Hepatic stellate cell (primary cell): ENCODE data around the gene MYOT.
A peak's percentile ranks its signal among the peaks of the same experiment; 100 is the strongest.
"Not testable (repeated sequence)": the region's sequence is repeated elsewhere in the genome, so short reads cannot be mapped to it uniquely, and the experiment has no call there.

Experiments
- DNase-seq: peaks from one replicate; pipeline ENCODE4 v3.0.0; 2011; ENCODE audit warnings: low spot score

The MYOT gene, protein sequence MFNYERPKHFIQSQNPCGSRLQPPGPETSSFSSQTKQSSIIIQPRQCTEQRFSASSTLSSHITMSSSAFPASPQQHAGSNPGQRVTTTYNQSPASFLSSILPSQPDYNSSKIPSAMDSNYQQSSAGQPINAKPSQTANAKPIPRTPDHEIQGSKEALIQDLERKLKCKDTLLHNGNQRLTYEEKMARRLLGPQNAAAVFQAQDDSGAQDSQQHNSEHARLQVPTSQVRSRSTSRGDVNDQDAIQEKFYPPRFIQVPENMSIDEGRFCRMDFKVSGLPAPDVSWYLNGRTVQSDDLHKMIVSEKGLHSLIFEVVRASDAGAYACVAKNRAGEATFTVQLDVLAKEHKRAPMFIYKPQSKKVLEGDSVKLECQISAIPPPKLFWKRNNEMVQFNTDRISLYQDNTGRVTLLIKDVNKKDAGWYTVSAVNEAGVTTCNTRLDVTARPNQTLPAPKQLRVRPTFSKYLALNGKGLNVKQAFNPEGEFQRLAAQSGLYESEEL

DNA sequence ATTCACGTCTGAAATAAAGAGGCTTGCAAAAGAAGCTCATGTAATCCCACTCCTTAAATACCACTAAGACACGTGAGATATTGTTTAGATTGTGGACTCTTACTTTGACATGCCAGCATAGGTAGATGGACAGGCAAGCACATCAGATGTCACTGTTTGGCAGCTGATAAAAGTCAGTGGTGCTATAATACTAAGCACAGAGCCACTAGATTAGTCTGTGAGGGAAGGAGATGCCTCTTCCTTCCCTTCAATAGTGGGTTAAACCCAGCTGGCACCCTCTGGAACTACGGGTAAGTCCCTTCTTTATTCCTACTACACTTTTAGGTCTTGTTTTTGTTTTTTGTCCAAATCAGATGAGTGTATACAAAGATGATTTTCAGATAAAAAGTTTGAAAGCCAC lies at the start of gene MYOT:
TSS of gene MYOT (plus strand) at position 197 of the 400 bp plus-strand sequence. CDS start 2,792 bp downstream, outside the sequence.
- DNase-seq = no peak

DNA sequence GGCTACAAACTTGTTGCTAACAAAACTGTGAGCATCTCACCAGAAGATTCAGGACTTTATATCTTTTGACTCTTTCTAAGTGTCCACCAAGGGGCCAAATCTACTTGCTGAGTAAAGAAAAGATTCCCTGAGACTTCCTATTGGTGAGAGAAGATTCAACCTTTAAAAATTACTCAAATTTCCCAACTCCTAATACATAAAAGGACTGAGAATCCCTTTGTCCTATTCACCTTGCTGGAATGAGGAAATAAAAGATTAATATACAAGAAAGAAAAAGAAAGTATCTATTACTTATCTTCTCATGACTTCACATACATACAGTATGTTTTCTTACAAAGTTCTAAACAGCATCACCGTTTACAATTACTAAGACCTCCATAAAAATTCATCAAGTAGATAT lies 47.9 kb upstream of the MYOT start:
- no peak for DNase-seq

DNA sequence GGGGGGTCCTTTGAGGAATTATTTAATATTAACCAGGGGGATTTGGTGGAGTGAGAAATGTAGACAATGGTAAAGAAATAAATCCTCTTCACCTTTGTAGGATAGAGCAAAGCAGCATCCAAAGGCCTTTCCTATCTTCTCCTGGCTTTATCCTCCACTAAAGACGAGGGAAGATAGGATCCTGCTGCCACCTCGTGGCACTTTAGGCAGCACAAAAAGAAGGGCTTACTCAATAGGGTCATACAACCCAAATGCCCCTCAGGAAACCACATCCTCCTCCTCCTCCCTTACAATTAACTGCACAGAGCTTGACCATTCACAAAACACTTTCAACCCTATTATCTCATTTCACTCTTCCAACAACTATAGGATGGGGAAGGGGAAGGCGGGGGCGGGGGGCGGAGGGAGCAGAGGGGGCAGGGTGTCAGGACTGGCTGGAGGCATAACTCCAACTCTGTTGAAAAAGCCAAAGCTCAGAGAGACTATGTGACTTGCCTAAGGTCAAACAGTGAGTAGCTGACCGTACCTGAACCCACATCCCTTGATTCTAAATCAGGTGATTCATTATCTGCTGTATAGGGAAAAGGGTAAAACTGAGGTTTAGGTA lies 45.4 kb upstream of the MYOT start:
- peak; percentile 22 for DNase-seq

DNA sequence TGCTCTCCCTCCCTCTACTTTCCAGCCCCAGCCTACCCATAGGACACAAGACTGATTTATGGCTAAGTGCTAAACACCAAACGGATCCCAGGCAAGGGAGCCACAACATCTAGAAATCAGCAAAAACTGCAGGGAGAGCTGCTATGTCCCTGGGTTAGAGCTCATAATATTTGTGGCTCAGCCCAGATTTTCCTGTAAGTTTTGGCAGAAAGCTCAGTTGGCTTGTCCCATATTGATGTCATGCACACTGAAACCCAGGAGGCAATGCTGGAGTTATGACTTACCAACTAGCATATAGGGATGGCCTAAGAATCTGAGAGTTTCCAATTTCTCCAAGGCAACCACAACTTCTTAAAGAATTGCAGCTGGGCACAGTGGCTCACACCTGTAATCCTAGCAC lies 44.7 kb upstream of the MYOT start:
- no peak for DNase-seq

DNA sequence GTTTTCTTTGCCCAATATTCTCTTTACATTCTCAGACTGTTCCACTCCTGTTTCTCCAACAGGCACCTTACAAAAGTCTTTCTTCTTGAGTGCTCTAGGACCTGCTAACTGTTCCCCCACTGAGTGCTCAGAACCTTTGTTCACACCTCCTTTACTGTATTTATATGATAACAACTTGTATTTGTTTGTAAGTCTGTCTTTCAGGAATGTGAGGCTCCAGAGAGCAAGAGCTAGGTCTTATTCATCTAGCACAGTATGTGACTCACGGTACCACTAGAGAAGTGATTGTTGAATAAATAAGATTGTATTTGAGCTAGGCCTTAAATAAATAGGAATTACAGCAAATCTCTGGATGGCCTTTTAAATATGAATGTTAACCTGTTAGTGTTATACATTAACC lies 42.5 kb upstream of the MYOT start:
- DNase-seq = no peak

DNA sequence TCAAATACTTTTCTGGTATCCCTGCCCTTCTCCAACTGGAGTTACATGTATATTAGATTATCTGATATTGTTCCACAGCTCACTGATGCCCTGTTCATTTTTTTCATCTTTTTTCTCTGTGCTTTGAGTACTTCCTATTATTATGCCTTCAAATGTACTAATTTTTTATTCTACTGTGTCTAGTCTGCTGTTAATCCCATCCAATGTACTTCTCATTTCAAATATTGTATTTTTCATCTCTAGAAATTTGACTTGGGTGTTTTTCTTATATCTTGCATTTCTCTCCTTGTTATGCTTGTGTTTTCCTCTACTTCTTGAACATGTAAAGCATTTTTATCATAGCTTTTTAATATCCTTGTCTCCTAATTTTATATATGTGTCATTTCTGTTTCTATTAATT lies 41.6 kb upstream of the MYOT start:
- no peak for DNase-seq

DNA sequence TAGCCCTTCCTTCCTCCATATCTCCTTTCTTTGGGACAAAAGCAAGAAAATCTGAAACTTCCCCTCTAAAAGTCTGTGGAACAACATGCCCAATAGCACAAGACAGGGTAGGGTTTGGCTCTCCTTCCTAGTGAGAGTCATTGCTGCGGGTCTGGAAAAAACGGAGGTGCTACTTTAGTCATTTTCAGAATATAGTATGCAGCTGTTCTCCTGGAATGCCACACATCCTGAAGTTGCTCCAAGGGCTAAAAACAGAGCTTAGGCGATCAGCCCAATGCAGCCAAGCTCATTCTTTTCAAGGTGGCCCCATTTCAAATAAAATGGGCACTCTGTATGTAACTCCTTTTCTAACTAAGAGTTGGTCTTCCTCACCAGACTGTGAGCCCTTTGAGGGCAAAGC lies 39.5 kb upstream of the MYOT start:
- no peak for DNase-seq

DNA sequence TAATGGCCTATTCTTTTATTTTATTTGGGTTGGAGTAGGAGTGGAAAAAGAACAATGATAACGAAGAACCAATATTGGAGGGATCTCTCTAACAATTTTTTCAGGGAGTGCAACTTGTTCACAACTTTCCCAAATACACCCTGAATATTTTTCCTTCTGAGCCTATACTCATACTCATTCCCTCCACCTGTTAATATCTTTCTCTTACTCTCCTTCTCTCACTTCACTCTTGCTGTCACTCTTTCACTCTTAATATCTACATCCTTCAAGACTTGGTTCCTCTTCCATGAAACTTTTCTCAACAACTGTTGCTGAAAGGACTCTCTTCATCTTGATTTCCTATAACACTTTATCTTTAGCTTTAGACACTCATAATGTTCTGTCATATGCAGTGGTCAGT lies 39.0 kb upstream of the MYOT start:
- DNase-seq = no peak

DNA sequence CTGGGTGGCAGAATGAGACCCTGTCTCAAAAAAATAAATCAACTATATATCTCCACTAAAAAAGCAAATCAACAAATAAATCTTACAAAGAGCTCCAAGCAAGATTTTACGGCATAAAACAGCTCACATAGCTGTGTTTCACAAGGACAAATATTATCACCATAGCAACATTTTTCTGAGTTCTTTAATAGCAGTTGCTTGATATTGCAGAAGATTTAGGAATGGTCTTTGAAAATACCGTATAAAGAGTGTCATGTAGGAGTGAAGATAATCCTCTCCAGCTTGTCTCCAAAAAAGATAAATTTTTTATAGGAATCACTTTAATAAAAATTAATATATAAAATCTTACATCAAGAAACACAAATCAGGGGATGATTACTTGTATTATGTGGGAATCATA lies 36.6 kb upstream of the MYOT start:
- no peak for DNase-seq

DNA sequence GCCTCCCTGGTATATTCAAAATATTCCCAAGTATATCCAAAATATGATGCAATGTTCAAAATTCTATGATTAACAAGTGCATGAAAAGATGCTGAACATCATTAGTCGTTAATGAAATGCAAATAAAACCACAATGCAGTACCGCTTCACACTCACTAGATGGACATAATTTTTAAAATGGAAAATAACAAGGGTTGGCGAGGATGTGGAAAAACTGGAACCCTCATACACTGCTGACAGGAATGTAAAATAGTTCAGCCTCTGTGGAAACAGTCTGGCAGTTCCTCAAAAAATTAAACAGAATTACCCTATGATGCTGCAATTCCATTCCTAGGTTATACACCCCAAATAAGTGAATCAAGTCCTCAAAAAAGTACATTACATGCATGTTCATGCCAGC lies 36.1 kb upstream of the MYOT start:
- DNase-seq = no peak

DNA sequence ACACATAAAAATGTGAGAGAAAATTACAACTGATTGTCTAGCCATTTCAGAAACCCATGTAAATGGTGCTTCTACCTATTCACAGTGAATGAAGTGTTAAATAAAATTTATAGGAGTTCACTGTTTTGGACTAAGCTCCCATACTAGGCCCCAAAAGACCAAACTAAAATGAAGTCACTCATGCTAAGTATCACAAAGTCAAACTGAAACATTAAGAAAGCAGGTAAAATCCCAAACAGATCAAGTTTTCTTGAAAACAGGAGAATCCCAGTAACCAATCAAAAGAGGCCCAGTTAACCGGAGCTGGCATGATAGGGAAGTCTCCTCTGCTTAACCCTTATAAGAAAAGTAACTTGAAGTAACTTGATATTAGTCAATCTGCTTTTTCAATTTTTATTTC lies 35.2 kb upstream of the MYOT start:
- DNase-seq = no peak

DNA sequence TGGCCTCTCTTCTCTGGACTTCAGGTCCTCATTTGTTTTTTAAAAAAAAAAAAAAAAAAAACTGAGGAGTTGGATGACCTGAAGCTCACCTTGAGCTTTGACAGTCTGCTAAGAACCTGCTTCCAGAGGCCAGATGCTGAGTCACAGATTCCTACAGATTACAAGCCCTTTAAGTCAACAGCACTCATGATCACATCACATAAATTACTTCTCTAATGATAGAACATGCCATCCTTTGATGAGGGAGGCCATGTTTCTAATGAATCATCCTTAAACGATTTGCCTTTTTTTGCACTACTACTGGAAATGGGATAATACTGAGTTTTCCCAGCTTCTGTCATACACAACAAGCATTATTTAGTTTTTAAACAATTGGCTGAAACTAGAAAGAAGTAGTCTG lies 34.2 kb upstream of the MYOT start:
- DNase-seq = no peak

DNA sequence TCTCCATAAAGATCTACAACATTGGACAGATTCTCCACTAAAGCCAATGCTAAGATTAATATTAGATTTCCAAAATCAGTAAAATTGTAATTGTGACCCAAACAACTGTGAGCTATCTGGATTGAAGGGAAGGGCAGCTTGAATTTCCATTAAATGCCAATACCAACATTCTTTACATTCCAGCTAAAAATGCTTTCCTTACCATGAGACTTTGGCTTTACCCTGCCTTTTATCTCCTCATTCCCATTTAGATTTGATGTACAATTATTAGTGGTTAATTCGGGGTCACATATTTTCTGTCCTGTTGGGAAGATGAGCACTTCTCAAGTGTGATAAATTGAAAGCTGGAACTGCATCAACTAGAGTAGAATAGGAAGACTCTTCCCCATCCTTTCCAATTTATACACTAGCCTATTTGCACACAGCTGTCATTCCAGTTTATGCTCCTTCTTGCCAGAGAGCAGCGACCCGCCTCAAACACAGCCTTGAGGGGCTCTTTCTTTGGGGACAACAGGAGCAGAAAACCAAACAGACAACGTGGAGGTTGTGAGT lies 33.1 kb upstream of the MYOT start:
- no peak for DNase-seq

DNA sequence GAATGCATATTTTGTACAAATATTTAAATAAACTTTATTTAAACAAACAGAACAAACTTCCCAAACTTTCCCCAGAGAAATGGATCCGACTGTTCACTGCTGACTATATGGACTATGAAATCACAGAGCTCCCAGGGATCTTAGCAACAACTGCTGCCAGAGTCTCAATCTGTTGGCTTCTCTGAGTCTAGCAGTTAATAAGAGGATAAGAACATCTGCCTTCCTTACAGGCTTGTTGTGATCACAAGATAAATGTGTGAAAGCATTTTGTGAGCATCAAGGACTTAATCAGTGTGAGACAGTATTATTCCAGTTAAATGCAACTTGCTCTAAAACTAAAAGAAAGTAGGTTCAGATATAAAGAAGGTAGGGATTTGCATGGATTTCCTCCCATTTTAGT lies 31.4 kb upstream of the MYOT start:
- DNase-seq = no peak

DNA sequence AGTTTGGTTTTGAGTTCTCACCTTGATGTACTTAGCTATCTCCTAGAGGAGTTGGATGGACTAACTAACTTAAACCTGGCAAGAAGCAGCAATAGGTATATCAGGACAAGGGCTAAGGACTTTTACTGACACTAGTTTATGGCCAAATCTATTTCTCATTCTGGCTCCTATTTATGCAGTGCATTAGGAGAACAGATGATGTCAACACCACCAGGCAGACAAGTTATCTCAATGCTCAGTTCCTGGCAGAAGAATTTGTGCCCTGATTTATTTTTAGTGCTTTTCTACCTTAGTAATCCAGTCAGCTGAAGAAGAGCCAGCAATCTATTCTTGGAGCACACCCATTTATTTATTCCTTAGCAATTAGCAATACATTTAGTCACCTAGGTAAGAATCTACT lies 30.7 kb upstream of the MYOT start:
- DNase-seq = no peak

DNA sequence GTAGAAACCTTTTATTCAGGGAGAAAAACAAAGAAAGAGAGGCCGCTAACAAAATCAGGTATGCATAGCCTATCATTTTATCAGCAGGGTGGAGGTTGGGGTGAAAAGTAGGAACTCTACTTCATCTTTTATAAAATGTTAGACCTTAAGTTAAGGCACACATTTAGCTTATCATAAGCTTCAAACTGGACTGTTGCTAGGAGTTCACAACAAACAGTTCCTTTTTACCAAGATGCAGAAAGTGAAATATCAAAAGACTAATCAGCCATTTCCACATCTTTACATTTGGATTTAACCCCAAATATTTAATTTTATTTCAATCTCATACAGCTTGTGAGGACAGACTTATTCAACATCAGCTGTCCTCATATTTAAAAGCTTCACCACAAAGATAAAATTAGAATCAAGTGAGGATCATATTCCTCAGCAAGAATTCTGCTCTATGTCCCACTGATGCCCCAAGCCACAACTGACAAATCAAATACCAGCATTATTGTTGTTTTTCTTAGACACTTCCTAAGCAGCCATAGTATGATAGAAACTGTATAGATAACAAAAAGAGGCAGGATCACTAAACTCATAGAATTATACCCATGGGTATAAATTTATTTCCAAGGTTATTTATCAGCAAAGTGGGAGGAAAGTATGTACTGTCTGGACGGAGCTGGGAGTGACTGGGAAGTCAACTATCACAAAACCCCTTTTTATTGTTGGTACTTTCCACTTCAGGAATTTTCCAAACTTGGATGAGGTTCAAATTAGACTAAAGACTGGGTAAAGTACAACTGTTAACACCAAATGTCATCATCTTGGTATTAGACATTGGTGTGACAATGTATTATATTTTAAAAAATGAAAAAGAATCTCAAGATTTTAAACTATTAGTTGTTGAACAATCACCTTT lies 29.9 kb upstream of the MYOT start:
- DNase-seq = no peak

DNA sequence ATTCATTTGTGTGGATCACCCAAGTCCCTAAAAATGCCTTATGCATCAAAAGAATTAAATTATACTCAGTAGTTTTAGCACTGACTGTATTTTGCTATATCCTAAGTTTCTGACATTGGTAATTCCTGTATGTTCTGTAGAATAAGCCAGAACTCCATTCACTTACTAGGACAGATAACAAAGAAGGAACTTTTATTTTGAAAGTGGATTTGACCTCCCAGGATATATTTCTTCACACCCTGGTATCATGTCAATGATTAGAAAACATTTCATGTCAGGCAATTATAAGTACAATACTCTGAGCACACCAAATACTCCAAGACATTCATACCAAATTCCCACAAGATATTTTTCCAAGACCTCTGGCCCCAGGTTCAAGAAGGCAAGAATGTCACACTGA lies 28.7 kb upstream of the MYOT start:
- DNase-seq = no peak

DNA sequence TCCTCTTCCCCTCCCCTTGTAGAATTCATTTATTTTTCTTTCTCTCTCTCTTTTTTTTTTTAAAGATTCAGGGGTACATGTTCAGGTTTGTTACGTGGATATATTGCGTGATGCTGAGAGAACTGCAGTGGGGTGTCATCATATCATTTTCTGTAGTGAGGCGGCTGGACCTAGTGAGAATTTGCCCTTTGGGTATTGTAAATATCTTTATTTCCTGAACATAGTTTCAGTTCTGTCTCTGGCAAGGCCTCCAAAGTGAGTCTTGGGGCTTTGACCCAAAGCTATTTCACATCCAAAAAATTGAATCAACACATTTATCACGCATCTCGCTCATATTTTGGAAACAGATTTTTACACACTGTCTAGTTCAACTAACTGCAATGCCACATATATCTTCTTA lies 25.4 kb upstream of the MYOT start:
- DNase-seq = no peak

DNA sequence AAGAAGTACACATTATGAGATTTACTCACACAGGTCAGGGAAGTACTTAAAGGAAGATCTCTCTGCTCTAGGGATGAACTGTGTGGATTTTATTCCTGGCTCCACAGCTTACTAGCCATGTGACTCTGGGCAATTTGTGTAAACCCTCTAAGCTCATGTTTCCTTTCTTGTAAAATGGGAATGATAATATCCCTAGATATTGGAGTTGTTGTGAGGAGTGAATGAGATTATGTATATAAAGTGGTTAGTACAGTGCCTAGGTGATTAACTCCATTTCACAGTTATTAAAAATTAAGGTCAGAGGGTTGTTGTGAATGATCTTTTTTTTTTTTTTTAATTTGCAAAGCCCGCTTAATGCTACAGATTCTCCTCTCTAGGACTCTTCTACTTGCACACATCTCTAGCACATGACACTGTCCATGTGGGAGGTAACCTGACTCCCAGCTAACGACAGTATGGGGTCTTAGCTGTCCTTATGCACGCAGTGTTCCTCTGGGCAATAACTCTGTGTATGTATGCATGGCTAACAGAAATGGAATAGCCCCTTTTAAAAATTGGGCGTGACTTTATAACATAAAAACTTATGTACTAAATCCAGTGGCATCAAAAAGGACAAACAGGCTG lies 23.9 kb upstream of the MYOT start:
- no peak for DNase-seq

DNA sequence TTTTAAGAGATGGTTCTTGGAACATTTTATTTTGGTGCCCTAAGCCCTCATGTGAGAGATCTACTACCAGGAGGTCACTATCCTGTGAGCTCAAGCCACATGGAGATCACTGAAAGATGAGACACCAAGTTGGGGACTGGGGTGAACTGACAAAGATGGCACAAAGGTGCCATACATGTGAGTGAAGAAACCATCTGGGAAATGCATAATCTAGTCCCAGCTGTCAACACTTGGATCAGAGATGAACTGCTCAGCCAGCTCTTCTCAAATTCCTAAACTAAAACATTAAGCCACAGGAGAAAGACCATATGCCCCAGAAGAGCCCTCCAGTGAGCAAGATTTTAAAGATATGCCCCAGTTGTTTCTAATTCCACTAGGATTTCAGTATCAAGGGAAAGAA lies 22.2 kb upstream of the MYOT start:
- DNase-seq = no peak

DNA sequence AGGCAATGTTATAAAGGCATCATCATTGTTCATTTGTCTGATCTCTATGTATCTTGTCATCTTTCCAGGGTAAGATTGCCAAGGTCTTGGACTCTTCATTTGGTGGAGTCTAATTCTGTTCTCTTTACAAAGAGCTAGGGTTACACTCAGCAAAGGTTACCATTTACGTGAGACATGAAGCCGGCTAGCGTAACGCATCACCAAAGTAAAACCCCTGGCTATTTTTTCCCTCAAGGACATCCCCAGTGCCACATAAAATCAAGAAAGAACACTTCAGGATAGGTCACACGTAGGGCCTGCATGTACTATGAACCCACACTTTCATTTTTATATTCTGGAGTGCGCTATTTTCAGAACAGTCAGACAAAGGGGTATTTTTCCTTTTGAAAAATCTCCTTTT lies 20.0 kb upstream of the MYOT start:
- DNase-seq = no peak

DNA sequence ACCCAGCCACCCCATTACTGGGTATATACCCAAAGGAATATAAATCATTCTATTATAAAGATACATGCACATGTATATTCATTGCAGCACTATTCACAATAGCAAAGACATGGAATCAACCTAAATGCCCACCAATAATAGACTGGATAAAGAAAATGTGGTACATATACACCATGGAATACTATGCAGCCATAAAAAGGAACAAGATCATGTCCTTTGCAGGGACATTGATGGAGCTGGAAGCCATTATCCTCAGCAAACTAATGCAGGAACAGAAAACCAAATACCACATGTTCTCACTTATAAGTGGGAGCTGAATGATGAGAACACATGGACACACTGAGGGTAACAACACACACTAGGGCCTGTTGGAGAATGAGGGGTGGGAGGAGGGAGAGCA lies 14.5 kb upstream of the MYOT start:
- not testable (repeated sequence) for DNase-seq
